GM12864 (cell line): ENCODE measurements around the gene MSL3B.
A peak's percentile ranks its signal among the peaks of the same experiment; 100 is the strongest.

Experiments used
- DNase-seq: peaks from one replicate; pipeline ENCODE4 v3.0.0-alpha.2; 2011; ENCODE audit warnings: low read depth
- H3K4me3 ChIP-seq: 2 replicates; pipeline ENCODE4 v1.5.1; 2011; ENCODE audit warnings: mild to moderate bottlenecking, low read depth, low read length, control low read depth
- CTCF ChIP-seq: IDR thresholded peaks from 2 replicates; pipeline ENCODE4 v1.5.1; 2011; ENCODE audit warnings: low read depth, mild to moderate bottlenecking, moderate library complexity, low read length, control low read depth, inconsistent platforms; ENCODE audit errors: missing control alignments

The MSL3B gene

GRCh38 chr2:233862261-233862768, 5.9 kb downstream of the MSL3B start:
- DNase-seq: no peak
- TF ChIP-seq CTCF: no peak
- no peak overlapping the region for H3K4me3 ChIP-seq

DNA sequence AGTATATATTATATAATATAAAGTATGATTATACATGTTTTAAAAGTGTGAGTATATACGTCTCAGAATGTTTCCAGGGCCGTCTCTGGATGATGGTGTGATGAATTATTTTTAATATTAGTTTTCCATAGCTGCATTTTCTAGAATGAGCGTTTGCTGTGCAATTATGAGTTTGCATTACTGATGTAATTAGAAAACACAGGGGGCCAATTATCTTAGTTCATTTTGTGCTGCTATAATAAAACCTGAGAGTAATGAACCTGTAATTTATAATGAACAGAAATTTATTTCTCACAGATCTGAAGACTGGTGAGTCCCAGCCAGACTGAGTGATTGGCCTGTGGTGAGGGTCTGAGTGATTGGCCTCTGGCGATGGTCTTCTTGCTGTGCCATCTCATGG, 9.9 kb downstream of the MSL3B start:
- H3K4me3 ChIP-seq: no peak overlapping the region
- no peak for TF ChIP-seq CTCF
- DNase-seq: no peak

- TF ChIP-seq CTCF: peak; percentile 86
- no peak for DNase-seq
- no peak overlapping the region for H3K4me3 ChIP-seq
Measured at GRCh38 chr2:233857511-233858141, 10.6 kb downstream of the MSL3B start.

DNA sequence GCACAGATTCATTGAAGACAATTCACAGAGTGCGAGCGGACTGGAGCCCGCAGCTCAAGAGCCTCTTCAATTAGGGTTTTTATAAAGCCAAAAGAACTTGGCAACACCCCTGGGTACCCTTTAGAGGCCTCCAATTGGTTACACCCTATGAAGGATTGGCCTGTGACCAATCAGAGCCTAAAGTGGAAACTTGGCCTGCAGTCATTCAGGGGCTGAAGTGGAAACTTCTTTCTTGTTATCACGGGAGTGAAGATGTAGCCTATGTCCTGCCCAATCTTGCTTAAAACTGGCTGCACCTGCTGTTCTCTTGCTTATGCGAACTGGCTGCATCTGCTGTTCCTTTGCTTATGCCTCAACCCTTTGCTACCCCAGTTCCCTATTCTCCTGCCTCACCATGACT, 12.0 kb downstream of the MSL3B start:
- no peak for DNase-seq
- H3K4me3 ChIP-seq: no peak overlapping the region
- no peak for TF ChIP-seq CTCF

- H3K4me3 ChIP-seq: no peak overlapping the region
- no peak for TF ChIP-seq CTCF
- DNase-seq: no peak
Measured at GRCh38 chr2:233855345-233855744, 12.8 kb downstream of the MSL3B start.

DNA sequence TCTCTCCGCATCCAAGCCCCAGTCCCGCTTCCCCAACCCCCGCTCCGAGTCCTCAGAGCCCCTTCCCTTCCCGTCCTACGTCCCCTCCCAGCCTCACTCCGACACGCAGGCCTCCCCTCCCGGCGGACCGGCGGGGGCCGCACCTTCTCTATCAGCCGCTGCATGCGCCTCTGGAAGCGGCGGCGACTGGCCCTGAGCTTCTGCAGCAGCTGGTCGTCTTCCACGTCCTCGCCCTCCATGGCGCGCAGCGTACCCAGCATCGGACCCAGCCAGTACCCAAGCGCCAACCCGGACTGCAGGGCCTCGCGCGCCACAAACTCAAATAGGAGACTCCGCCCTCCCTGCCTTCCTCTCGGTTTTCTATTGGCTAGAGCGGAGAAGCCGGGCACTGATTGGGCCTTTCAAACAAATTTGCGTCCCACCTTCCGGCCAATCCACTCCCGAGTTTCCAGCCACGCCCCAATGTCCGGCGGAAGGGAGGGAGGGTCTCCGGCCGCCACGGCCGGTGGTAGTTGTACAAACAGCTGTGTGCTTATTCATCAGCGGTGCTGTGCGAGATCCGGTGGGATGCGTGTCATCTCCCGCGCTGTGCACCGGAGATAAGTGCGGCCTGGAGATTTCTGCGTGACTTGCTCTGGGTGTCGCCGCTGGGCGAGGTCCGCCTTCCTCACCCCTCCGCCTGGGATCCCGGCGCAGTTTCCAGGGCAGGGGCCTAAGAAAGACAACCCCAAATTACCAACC, 13.8 kb downstream of the MSL3B start, which contains the start of gene HJURP:
Gene HJURP, minus strand, starts transcription at position 295 of the 741 bp plus-strand sequence. Its CDS starts 35 bp downstream, at position 260.
- H3K4me3 ChIP-seq: peak within 1 kb of the TSS; percentile 72
- DNase-seq: peak; percentile 86
- no peak for TF ChIP-seq CTCF

GRCh38 chr2:233853883-233854240, 14.3 kb downstream of the MSL3B start:
- TF ChIP-seq CTCF: no peak
- H3K4me3 ChIP-seq: peak overlapping the region; percentile 72

More at GRCh38 chr2:233853883-233854240, 14.3 kb downstream of the MSL3B start:
- DNase-seq: no peak
